ENCODE results near the gene APCDD1L.

DNA sequence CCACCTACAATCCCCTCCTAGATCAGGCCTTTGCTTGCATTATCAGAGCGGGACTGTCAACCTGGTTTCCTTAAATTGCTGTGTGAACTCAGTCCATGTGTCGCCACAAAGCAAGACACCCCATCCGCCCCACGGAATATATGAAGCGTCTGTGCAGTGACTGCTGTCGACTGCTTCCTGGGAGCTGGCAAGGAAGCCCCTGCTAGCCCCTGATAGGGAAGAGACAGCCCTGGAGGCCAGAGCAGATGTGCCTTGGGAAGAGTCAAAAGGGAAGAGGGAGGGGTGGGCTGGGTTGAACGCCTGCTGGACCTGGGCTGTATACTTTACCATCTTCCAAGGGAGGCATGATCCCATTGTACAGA lies 44.1 kb upstream of the APCDD1L start:
- TF ChIP-seq CTCF (IDR thresholded peaks at IDR 0.05) (no peak), POLR2A (IDR thresholded peaks at IDR 0.05) (no peak), POLR2AphosphoS5 (IDR thresholded peaks at IDR 0.05) (no peak), EP300 (IDR thresholded peaks at IDR 0.05) (no peak)

All from upper lobe of left lung (tissue), 4 donors.